NT2/D1 (cell line): ENCODE data around the gene LAMC3.

Experiments used
- SUZ12 ChIP-seq: IDR thresholded peaks from 2 replicates; pipeline ENCODE4 v1.6.1; 2011; ENCODE audit not compliant: insufficient read length, insufficient read depth; ENCODE audit errors: extremely low read depth
- YY1 ChIP-seq: IDR thresholded peaks from 2 replicates; pipeline ENCODE4 v1.6.1; 2011; ENCODE audit not compliant: insufficient read length, insufficient read depth
- ZNF274 ChIP-seq: IDR thresholded peaks from 2 replicates; pipeline ENCODE4 v1.6.1; 2011; ENCODE audit warnings: mild to moderate bottlenecking, low read depth, low read length

DNA sequence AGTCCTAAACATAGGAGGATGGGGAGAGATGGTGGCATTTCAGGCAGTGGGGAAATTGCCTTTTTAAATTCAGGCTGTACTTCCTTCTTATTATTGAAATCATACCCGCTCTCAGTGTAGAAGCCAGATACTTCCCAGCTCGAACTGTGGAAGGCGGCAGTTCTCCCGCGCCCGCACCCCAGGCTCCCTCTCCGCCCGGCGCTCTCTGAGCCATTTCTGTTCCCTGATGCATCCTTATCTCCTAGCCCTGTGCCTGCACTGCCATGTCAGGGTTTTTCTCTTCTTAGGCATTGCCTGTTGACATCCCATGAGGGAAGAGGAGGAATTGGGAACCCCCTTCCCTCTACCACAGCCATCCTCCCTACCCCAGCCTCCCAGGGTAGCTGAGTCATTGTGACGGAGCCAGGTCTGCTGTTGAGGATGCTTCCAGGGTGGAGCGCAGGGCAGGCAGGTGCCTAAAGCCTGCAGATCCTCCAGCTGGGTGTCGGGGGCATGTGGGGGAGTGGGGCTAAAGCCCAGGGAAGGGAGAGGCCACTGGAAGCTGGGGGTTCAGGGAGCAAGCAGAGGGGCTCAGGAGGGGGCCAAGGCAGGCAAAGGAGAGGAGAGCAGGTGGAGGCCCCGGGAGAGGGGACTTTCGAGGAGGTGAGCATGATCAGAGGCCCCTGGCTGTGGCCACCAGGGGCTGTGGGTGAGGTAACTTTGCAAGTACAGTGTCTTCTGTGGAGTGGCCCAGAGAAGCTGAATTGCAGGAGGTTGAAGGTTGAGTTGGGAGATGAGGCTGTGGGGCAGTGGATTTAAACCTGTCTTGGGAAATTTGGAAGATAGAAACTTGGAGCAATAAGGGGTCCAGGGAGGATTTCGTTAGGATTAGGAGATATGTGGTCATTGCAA lies 16.2 kb downstream of the LAMC3 start:
- TF ChIP-seq SUZ12 (no peak), ZNF274 (no peak), YY1 (no peak)
